ENCODE results near the gene AK4. TPM values are rescaled to one million over a fixed set of nuclear protein-coding genes. Genes with fewer than 3 reads are reported as not detected.

Gene AK4
- total and polyA plus RNA-seq, 2 of the 8 experiments (the other 6 are each of a cell fraction or from before 2014, with no cell fraction given) = 64.5 to 175 TPM

DNA sequence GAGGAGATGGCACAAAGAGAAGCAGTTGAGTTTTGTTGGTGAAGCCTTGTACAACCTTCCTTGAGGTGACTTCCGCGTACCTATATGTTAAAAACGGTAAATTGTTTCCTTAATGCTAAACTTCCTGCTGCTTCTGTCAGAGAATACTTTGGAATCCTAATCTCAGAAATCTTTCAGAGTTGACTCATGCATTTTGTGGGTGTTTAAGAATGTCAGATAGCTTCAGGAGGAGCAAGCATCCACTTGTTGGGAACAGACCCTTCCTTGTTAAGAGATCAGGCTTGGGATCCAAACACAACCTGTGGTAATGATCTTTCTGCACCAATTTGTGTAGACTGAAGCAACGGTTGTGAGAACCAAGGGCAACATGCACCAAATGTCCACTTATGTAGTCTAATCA lies 29.5 kb downstream of the AK4 start:
- Histone ChIP-seq H3K18ac (ENCODE audit: extremely low read depth, low read length) (no peak overlapping the region), H2AK5ac (ENCODE audit: low read depth, low read length) (no peak overlapping the region), H2BK120ac (replicated peaks; ENCODE audit: low read depth, low read length) (no peak overlapping the region), H3K4me3 (ENCODE audit: extremely low read depth in 1 of 4, insufficient read depth in 2 of 4, low read depth in 3 of 4, low read length in 4 of 4) (no peak overlapping the region), H3K4ac (replicated peaks; ENCODE audit: insufficient read length, low read depth, low read length) (no peak overlapping the region), H4K5ac (ENCODE audit: insufficient read length, low read depth, low read length) (no peak overlapping the region), H2BK15ac (ENCODE audit: low read length) (no peak overlapping the region), H3K9me3 (ENCODE audit: insufficient read depth in 2 of 2, low read depth in 1 of 2, low read length in 1 of 2) (no peaks in the 10 kb centered on the region), H3K4me1 (replicated peaks in 1 of 4; ENCODE audit: control insufficient read depth in 3 of 4, insufficient read depth in 4 of 4, low read length in 3 of 4) (peaks cover 4 to 23% (median 10%) of the 10 kb centered on the region in 4 experiments), H3K14ac (ENCODE audit: insufficient read length) (no peak overlapping the region), H3K4me2 (ENCODE audit: insufficient read depth in 1 of 2, low read depth in 2 of 2, low read length in 2 of 2) (no peak overlapping the region), H2BK20ac (ENCODE audit: low read length) (no peak overlapping the region), H3K23me2 (ENCODE audit: low read depth, low read length) (no peaks in the 10 kb centered on the region), H3K9ac (replicated peaks in 1 of 4; ENCODE audit: extremely low read depth in 1 of 4, low read depth in 3 of 4, low read length in 3 of 4) (no peak overlapping the region), H3K23ac (ENCODE audit: insufficient read length) (no peak overlapping the region), H2BK12ac (ENCODE audit: low read depth, low read length) (no peak overlapping the region), H3K36me3 (ENCODE audit: control insufficient read depth in 2 of 4, insufficient read depth in 4 of 4, low read length in 3 of 4) (no peaks in the 10 kb centered on the region), H3K79me1 (ENCODE audit: low read depth, low read length) (peaks cover 10% of the 10 kb centered on the region), H3K56ac (replicated peaks; ENCODE audit: insufficient read length, low read depth, low read length) (no peak overlapping the region), H3K27me3 (replicated peaks in 1 of 4; ENCODE audit: control insufficient read depth in 3 of 4, extremely low read depth in 1 of 4, insufficient read depth in 3 of 4, low read length in 3 of 4) (no peaks in the 10 kb centered on the region), H2BK5ac (ENCODE audit: low read depth, low read length) (no peak overlapping the region), H4K8ac (ENCODE audit: extremely low read depth, insufficient read depth, low read length) (no peak overlapping the region), H3K79me2 (ENCODE audit: control insufficient read depth in 1 of 2, insufficient read depth in 2 of 2, low read length in 2 of 2) (peaks cover 0 to 97% of the 10 kb centered on the region in 2 experiments), H2AFZ (ENCODE audit: low read length) (no peak overlapping the region), H4K91ac (replicated peaks; ENCODE audit: insufficient read length, low read length) (no peak overlapping the region), H4K20me1 (replicated peaks in 1 of 2; ENCODE audit: control insufficient read depth in 1 of 2, insufficient read depth in 2 of 2, low read length in 2 of 2) (peaks cover 0 to 4% of the 10 kb centered on the region in 2 experiments), H3K27ac (ENCODE audit: low read depth, low read length) (no peak overlapping the region)
- no peak for DNase-seq (ENCODE audit: low read depth in 1 of 2, low spot score in 2 of 2)
- POLR2A ChIA-PET (ENCODE audit: partially characterized antibody) = interaction anchor here (1.5 kb wide), 1 partner anchor 29 kb away, joined by 3 read pairs; the partner anchor contains the start of gene AK4
- WGBS, 2 experiments (ENCODE audit: extremely low coverage in 1 of 2, insufficient coverage in 1 of 2, insufficient read length in 1 of 2, insufficient replicate concordance in 2 of 2, low coverage in 1 of 2, low lambda C conversion rate in 2 of 2, missing lambda C conversion rate in 1 of 2) = 89% methylated on average over 4 of the region's 4 CpGs; no CpG with 5 or more reads in 1 of the 2 experiments
- TF ChIP-seq TCF12 (IDR thresholded peaks at IDR 0.05; ENCODE audit: low read depth, low read length) (no peak), CTBP2 (IDR thresholded peaks at IDR 0.05; ENCODE audit: borderline replicate concordance, insufficient read depth, insufficient read length, low read length) (no peak), POLR2A (IDR thresholded peaks at IDR 0.05; ENCODE audit: control extremely low read depth in 1 of 2, low read depth in 2 of 2, low read length in 2 of 2) (no peak), YY1 (IDR thresholded peaks at IDR 0.05; ENCODE audit: low read depth, low read length) (no peak), TBP (IDR thresholded peaks at IDR 0.05; ENCODE audit: low read depth, low read length) (no peak), SAP30 (IDR thresholded peaks at IDR 0.05; ENCODE audit: insufficient read depth, insufficient replicate concordance, low read length) (no peak), SP1 (IDR thresholded peaks at IDR 0.05; ENCODE audit: low read depth, low read length) (no peak), CBX5 (IDR thresholded peaks at IDR 0.05; ENCODE audit: low read depth, low read length) (no peak), CBX8 (IDR thresholded peaks at IDR 0.05; ENCODE audit: borderline replicate concordance, low read depth, low read length) (no peak), FOSL1 (IDR thresholded peaks at IDR 0.05; ENCODE audit: insufficient read depth, low read depth, low read length) (no peak)
- TF ChIP-seq, protein P1, sequence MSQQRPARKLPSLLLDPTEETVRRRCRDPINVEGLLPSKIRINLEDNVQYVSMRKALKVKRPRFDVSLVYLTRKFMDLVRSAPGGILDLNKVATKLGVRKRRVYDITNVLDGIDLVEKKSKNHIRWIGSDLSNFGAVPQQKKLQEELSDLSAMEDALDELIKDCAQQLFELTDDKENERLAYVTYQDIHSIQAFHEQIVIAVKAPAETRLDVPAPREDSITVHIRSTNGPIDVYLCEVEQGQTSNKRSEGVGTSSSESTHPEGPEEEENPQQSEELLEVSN (IDR thresholded peaks at IDR 0.05) = no peak
- CTCF ChIA-PET (ENCODE audit: partially characterized antibody) = interaction anchor here (0.6 to 8.8 kb wide), 6 partner anchors 12 to 301 kb away, joined by 3 to 38 read pairs (median 3); no protein-coding TSS in a partner anchor
- FAIRE-seq = no peak

Measured in H1 (cell line).